ENCODE measurements around the gene SLC38A10. TPM values are rescaled to one million over a fixed set of nuclear protein-coding genes. Genes with fewer than 3 reads are reported as not detected.

Gene SLC38A10
- total and polyA plus RNA-seq, 2 of the 13 experiments (the other 11 are each of a cell fraction or from before 2014, with no cell fraction given), result 23.4 to 55.8 TPM

DNA sequence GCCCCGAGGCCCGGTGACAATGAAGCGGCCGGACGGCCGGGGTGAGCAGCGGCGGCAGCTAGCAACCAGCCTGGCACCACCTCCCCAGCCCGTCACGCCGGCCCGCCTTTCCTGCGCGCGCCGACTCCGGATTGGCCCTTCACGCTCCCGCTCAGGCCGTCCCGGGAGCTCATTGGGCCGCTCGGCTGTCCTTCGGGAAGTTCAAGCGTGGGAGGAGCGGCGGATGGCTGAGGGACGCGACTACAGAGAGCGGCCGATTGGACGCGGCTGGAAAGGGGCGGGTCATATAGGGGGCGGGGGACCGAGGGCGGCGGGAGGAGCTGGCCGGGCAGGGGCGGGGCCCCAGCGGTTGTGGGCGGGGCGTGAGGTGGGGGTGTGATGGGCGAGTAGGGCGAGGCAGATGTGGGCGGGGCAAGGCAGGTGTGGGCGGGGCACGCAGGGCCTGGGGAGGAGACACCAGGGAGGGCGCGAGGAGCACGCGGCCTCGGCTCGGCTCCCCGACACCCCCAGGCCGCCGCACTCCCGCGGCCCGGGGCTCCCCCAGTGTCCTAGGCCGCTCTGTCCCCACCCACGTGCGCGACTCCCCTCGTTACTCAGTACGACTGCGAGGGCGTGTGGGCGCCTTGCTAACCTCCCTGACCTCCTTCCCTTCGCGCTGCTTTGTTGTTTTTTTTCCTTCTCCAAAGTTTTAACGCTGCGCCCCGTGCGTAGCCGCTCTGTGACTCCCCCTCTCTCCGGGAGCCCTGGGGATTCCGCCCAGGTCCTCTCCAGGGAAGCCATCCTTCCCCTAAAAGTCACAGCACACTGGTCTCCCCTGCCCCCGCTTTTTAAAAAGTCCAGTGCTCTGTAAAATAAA, 72.0 kb downstream of the SLC38A10 start, which contains the start of gene CEP131 (continued):
- TF ChIP-seq, protein P1, sequence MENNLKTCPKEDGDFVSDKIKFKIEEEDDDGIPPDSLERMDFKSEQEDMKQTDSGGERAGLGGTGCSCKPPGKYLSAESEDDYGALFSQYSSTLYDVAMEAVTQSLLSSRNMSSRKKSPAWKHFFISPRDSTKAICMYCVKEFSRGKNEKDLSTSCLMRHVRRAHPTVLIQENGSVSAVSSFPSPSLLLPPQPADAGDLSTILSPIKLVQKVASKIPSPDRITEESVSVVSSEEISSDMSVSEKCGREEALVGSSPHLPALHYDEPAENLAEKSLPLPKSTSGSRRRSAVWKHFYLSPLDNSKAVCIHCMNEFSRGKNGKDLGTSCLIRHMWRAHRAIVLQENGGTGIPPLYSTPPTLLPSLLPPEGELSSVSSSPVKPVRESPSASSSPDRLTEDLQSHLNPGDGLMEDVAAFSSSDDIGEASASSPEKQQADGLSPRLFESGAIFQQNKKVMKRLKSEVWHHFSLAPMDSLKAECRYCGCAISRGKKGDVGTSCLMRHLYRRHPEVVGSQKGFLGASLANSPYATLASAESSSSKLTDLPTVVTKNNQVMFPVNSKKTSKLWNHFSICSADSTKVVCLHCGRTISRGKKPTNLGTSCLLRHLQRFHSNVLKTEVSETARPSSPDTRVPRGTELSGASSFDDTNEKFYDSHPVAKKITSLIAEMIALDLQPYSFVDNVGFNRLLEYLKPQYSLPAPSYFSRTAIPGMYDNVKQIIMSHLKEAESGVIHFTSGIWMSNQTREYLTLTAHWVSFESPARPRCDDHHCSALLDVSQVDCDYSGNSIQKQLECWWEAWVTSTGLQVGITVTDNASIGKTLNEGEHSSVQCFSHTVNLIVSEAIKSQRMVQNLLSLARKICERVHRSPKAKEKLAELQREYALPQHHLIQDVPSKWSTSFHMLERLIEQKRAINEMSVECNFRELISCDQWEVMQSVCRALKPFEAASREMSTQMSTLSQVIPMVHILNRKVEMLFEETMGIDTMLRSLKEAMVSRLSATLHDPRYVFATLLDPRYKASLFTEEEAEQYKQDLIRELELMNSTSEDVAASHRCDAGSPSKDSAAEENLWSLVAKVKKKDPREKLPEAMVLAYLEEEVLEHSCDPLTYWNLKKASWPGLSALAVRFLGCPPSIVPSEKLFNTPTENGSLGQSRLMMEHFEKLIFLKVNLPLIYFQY (CRISPR knock-in tag; IDR thresholded peaks at IDR 0.05; ENCODE audit: borderline replicate concordance), result no peak
- TF ChIP-seq MAFF (IDR thresholded peaks at IDR 0.05; ENCODE audit: low read depth, low read length), result no peak
- TF ChIP-seq, protein P2, sequence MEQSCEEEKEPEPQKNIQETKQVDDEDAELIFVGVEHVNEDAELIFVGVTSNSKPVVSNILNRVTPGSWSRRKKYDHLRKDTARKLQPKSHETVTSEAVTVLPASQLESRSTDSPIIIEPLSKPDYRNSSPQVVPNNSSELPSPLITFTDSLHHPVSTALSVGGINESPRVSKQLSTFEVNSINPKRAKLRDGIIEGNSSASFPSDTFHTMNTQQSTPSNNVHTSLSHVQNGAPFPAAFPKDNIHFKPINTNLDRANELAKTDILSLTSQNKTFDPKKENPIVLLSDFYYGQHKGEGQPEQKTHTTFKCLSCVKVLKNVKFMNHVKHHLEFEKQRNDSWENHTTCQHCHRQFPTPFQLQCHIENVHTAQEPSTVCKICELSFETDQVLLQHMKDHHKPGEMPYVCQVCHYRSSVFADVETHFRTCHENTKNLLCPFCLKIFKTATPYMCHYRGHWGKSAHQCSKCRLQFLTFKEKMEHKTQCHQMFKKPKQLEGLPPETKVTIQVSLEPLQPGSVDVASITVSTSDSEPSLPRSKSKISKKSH (CRISPR knock-in tag; IDR thresholded peaks at IDR 0.05; ENCODE audit: borderline replicate concordance), result peak; percentile 85; the same call in 1 of the 2 replicates
- peak; percentile 77; the same call in 1 of the 2 replicates for TF ChIP-seq ATF7-NPFF (CRISPR knock-in tag; IDR thresholded peaks at IDR 0.05; ENCODE audit: low read depth)
- TF ChIP-seq, protein P3, sequence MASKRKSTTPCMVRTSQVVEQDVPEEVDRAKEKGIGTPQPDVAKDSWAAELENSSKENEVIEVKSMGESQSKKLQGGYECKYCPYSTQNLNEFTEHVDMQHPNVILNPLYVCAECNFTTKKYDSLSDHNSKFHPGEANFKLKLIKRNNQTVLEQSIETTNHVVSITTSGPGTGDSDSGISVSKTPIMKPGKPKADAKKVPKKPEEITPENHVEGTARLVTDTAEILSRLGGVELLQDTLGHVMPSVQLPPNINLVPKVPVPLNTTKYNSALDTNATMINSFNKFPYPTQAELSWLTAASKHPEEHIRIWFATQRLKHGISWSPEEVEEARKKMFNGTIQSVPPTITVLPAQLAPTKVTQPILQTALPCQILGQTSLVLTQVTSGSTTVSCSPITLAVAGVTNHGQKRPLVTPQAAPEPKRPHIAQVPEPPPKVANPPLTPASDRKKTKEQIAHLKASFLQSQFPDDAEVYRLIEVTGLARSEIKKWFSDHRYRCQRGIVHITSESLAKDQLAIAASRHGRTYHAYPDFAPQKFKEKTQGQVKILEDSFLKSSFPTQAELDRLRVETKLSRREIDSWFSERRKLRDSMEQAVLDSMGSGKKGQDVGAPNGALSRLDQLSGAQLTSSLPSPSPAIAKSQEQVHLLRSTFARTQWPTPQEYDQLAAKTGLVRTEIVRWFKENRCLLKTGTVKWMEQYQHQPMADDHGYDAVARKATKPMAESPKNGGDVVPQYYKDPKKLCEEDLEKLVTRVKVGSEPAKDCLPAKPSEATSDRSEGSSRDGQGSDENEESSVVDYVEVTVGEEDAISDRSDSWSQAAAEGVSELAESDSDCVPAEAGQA (IDR thresholded peaks at IDR 0.05; ENCODE audit: low read depth), result no peak
- TF ChIP-seq, protein P3 (CRISPR knock-in tag; IDR thresholded peaks at IDR 0.05; ENCODE audit: borderline replicate concordance), result no peak
- TF ChIP-seq CHD2 (IDR thresholded peaks at IDR 0.05; ENCODE audit: low read depth, low read length), result peak; percentile 77
- no peak for TF ChIP-seq NR3C1 (CRISPR knock-in tag; IDR thresholded peaks at IDR 0.05)
- no peak for TF ChIP-seq GPN1 (CRISPR knock-in tag; IDR thresholded peaks at IDR 0.05; ENCODE audit: borderline replicate concordance)
- TF ChIP-seq TCF7 (IDR thresholded peaks at IDR 0.05; ENCODE audit: low read depth), result no peak
- TF ChIP-seq CEBPG (CRISPR knock-in tag; IDR thresholded peaks at IDR 0.05), result peak; percentile 21; the same call in 1 of the 2 replicates
- peak; percentile 85; the same call in 1 of the 2 replicates for TF ChIP-seq BORCS8-MEF2B (CRISPR knock-in tag; IDR thresholded peaks at IDR 0.05)
- TF ChIP-seq, protein P4, sequence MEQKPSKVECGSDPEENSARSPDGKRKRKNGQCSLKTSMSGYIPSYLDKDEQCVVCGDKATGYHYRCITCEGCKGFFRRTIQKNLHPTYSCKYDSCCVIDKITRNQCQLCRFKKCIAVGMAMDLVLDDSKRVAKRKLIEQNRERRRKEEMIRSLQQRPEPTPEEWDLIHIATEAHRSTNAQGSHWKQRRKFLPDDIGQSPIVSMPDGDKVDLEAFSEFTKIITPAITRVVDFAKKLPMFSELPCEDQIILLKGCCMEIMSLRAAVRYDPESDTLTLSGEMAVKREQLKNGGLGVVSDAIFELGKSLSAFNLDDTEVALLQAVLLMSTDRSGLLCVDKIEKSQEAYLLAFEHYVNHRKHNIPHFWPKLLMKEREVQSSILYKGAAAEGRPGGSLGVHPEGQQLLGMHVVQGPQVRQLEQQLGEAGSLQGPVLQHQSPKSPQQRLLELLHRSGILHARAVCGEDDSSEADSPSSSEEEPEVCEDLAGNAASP (CRISPR knock-in tag; IDR thresholded peaks at IDR 0.05; ENCODE audit: borderline replicate concordance), result no peak; the same call in 1 of the 2 replicates
- TF ChIP-seq ZFP41 (CRISPR knock-in tag; IDR thresholded peaks at IDR 0.05; ENCODE audit: borderline replicate concordance), result no peak
- peak; percentile 89; the same call in 1 of the 2 replicates for TF ChIP-seq ZNF569 (CRISPR knock-in tag; IDR thresholded peaks at IDR 0.05; ENCODE audit: borderline replicate concordance)

All from HepG2 (cell line).